IgD-negative memory B cell (primary cell): ENCODE measurements around the gene TPMT. TPM values are rescaled to one million over a fixed set of nuclear protein-coding genes. Genes with fewer than 3 reads are reported as not detected.
A peak's percentile ranks its signal among the peaks of the same experiment; 100 is the strongest.

Experiments
- H3K27ac Mint-ChIP-seq, 3 donors: one replicate each; pipeline ENCODE4 v1.8.0; 2020 to 2022; ENCODE audit warnings: mild to moderate bottlenecking in 3 of 3, mixed read lengths in 3 of 3, moderate library complexity in 1 of 3
- H3K27me3 Mint-ChIP-seq: one replicate; pipeline ENCODE4 v1.8.0; 2021; ENCODE audit warnings: mixed read lengths
- H3K36me3 Mint-ChIP-seq: one replicate; pipeline ENCODE4 v1.8.0; 2020; ENCODE audit warnings: mild to moderate bottlenecking, mixed read lengths
- H3K4me1 Mint-ChIP-seq, 3 donors: one replicate each; pipeline ENCODE4 v1.8.0; 2020 to 2022; ENCODE audit warnings: mixed read lengths in 3 of 3, mild to moderate bottlenecking in 1 of 3
- H3K4me3 Mint-ChIP-seq, 4 donors: one replicate each; pipeline ENCODE4 v1.8.0; 2020 to 2022; ENCODE audit warnings: mild to moderate bottlenecking in 4 of 4, mixed read lengths in 4 of 4, moderate library complexity in 3 of 4
- H3K9me3 Mint-ChIP-seq, 3 donors: one replicate each; pipeline ENCODE4 v1.8.0; 2020 to 2021; ENCODE audit warnings: mixed read lengths in 3 of 3, mild to moderate bottlenecking in 1 of 3
- polyA plus RNA-seq: library from polyadenylated mRNA; unstranded; fragments of 300-500 nt; fragmentation: Illumina TruSeq; gene quantifications from one replicate; pipeline ENCODE4 v1.2.3, GENCODE V29; 2021

Gene TPMT
- polyA plus RNA-seq, 1 donor from 2014 or later = 5.4 TPM

DNA sequence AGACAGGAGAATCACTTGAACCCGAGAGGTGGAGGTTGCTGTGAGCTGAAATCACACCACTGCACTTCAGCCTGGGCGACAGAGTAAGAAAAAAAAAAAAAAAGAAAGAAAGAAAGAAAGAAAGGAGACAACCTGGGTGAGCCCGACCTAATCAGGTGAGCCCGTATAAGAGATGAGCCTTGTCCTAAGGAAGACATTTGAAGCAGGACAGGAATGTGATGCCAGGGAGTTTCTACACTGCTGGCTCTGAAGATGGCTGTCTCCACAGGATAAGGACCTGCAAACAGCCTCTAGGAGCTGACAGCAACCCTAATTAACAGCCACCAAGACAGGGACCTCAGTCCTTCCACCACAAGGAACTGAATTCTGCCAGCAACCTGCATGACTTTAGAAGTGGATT, 74.3 kb downstream of the TPMT start:
- Mint-ChIP-seq H3K4me3 (no peak overlapping the region), H3K36me3 (no peaks in the 10 kb centered on the region), H3K4me1 (no peaks in the 10 kb centered on the region), H3K9me3 (peaks cover 3 to 5% (median 4%) of the 10 kb centered on the region in 3 donors), H3K27ac (no peak overlapping the region), H3K27me3 (peaks cover 5% of the 10 kb centered on the region)

DNA sequence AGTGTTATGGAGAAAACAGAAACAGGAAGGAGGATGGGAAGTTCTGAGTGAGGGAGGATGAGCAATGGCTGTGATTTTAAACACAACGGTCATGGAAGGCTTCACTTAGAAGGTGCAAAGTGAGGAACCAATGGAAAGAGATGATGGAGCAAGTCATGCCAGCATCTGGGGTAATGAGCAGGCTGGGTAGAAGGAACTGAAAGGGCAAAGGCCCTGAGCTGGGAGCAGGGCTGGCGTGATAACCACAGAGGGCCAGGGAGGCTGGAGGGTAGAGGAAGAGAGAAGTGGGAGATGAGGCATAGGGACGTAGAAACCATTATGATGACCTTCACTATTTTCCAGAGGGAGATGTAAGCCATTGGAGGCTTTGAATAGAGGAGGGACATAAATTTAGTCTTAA, 76.0 kb downstream of the TPMT start:
- Mint-ChIP-seq H3K27ac (peak overlapping the region in 1 of 3 donors; percentile 25), H3K4me1 (no peaks in the 10 kb centered on the region), H3K4me3 (no peak overlapping the region), H3K27me3 (peaks cover 3% of the 10 kb centered on the region), H3K36me3 (no peaks in the 10 kb centered on the region), H3K9me3 (peaks cover 6 to 9% (median 9%) of the 10 kb centered on the region in 3 donors)

Other genes starting within 250 kb of the TPMT start
- 1.4 TPM for gene KIF13A, start 167.4 kb downstream of the TPMT start, polyA plus RNA-seq
- 0.40 TPM for gene NHLRC1, start 32.4 kb downstream of the TPMT start, polyA plus RNA-seq
- 2.3 TPM for gene KDM1B, start 345 bp upstream of the TPMT start, polyA plus RNA-seq
- gene DEK, start 109.5 kb upstream of the TPMT start, polyA plus RNA-seq = 83.3 TPM
- gene RNF144B, start 232.3 kb upstream of the TPMT start, polyA plus RNA-seq = 6.2 TPM